Measurements from ENCODE around the gene NUMB. TPM values are rescaled to one million over a fixed set of nuclear protein-coding genes. Genes with fewer than 3 reads are reported as not detected.

The NUMB gene
- total and polyA plus RNA-seq, 4 donors = 21.2 to 45.8 (median 26.1) TPM

GRCh38 chr14:73243341-73243740, 215.0 kb downstream of the NUMB start:
- Histone ChIP-seq H3K4me1 (ENCODE audit: control insufficient read depth in 4 of 4, insufficient read depth in 4 of 4, low read length in 3 of 4) (peaks cover 2 to 22% (median 10%) of the 10 kb centered on the region in 4 donors), H3K9me3 (ENCODE audit: control insufficient read depth in 4 of 4, low read length in 3 of 4) (no peaks in the 10 kb centered on the region), H3K27ac (ENCODE audit: low read depth in 1 of 2, low read length in 2 of 2) (no peak overlapping the region), H3K4me3 (ENCODE audit: low read depth in 1 of 3, low read length in 3 of 3) (no peak overlapping the region), H3K9ac (ENCODE audit: low read depth in 1 of 2, low read length in 2 of 2) (no peak overlapping the region), H3K27me3 (ENCODE audit: control insufficient read depth in 4 of 4, insufficient read depth in 4 of 4, low read length in 3 of 4) (peaks cover 0 to 6% (median 2%) of the 10 kb centered on the region in 4 donors), H3K36me3 (ENCODE audit: control insufficient read depth in 4 of 4, insufficient read depth in 3 of 4, low read depth in 1 of 4, low read length in 3 of 4) (no peaks in the 10 kb centered on the region)
- no peak for DNase-seq (ENCODE audit: low spot score)
- TF ChIP-seq JUND (IDR thresholded peaks at IDR 0.05) (no peak), FOXA2 (IDR thresholded peaks at IDR 0.05) (no peak), HNF4G (IDR thresholded peaks at IDR 0.05) (no peak), RAD21 (IDR thresholded peaks at IDR 0.05) (no peak), GABPA (IDR thresholded peaks at IDR 0.05 in 1 of 2, conservative IDR thresholded peaks at IDR 0.05 in 1 of 2) (no peak), ATF3 (IDR thresholded peaks at IDR 0.05) (no peak)
- WGBS = 81% methylated on average over 3 of the region's 3 CpGs

- Histone ChIP-seq H3K9ac (ENCODE audit: low read depth in 1 of 2, low read length in 2 of 2) (no peak overlapping the region), H3K27ac (ENCODE audit: low read depth in 1 of 2, low read length in 2 of 2) (no peak overlapping the region), H3K4me3 (ENCODE audit: low read depth in 1 of 3, low read length in 3 of 3) (no peak overlapping the region), H3K36me3 (ENCODE audit: control insufficient read depth in 4 of 4, insufficient read depth in 3 of 4, low read depth in 1 of 4, low read length in 3 of 4) (no peaks in the 10 kb centered on the region), H3K4me1 (ENCODE audit: control insufficient read depth in 4 of 4, insufficient read depth in 4 of 4, low read length in 3 of 4) (peaks cover 2 to 31% (median 17%) of the 10 kb centered on the region in 4 donors), H3K27me3 (ENCODE audit: control insufficient read depth in 4 of 4, insufficient read depth in 4 of 4, low read length in 3 of 4) (peaks cover 0 to 6% (median 2%) of the 10 kb centered on the region in 4 donors), H3K9me3 (ENCODE audit: control insufficient read depth in 4 of 4, low read length in 3 of 4) (no peaks in the 10 kb centered on the region)
- no peak for DNase-seq (ENCODE audit: low spot score)
- 87% methylated on average over 6 of the region's 6 CpGs for WGBS
- TF ChIP-seq ATF3 (IDR thresholded peaks at IDR 0.05) (no peak), FOXA1 (IDR thresholded peaks at IDR 0.05) (no peak), RAD21 (IDR thresholded peaks at IDR 0.05) (no peak), HNF4G (IDR thresholded peaks at IDR 0.05) (no peak), MAX (IDR thresholded peaks at IDR 0.05) (no peak), NR2F2 (IDR thresholded peaks at IDR 0.05) (no peak), HNF4A (conservative IDR thresholded peaks at IDR 0.05) (no peak), TAF1 (conservative IDR thresholded peaks at IDR 0.05) (no peak), JUND (IDR thresholded peaks at IDR 0.05) (no peak), FOXA2 (IDR thresholded peaks at IDR 0.05) (no peak), GABPA (IDR thresholded peaks at IDR 0.05 in 1 of 2, conservative IDR thresholded peaks at IDR 0.05 in 1 of 2) (no peak), YY1 (IDR thresholded peaks at IDR 0.05) (no peak), REST (IDR thresholded peaks at IDR 0.05) (no peak), EGR1 (IDR thresholded peaks at IDR 0.05; ENCODE audit: low read depth in 2 of 2) (no peak)
Observed at GRCh38 chr14:73242357-73242901, 215.9 kb downstream of the NUMB start.
